HG03045 (cell line): ENCODE data around the gene RAB11FIP4.
A peak's percentile ranks its signal among the peaks of the same experiment; 100 is the strongest.

Experiments
- ATAC-seq: cut with Tn5 transposase; IDR thresholded peaks from one replicate; pipeline ENCODE4 v1.9.1; 2021; ENCODE audit warnings: mild to moderate bottlenecking, moderate library complexity; ENCODE audit not compliant: unreplicated experiment

Gene RAB11FIP4

DNA sequence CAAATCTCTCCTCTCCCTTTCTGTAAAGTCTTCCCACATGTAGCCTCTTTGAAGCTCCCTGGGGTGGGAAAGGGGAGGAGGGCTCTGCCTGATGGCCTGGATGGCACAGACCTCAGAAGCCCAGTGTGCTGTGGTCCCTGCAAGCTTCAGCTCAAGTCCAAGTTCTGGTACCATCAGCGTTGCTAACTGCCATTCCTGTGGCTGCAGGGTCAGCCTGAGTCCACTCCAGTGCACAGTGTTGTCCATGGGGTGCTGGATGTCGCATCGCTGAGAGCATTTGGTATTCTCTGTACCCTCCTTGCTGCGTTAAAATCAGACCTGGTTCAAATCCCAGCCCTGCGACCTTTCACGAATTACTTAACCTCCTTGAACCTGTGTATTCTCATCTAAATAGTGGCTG is 105.1 kb downstream of the RAB11FIP4 start:
- no peak for ATAC-seq

DNA sequence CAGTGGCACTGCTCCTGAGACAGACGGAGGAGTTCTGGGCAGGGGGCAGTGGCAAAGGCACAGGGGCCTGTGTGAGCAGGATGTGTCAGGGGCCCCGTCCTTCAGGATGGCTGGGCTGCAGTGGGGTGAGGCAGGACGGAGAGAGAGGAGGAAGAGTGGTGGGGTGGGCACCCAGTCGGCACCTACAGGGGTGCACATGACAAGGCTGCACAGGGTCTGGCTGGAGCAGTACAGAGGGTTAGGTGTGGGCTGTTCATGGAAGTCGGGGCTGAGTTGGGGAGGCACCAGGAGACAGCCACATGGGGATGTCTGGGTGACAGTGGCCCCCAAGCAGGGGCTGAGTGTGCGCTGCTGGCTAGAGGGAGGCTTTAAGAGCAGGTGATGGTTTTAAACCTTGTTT is 106.0 kb downstream of the RAB11FIP4 start:
- ATAC-seq, result no peak

DNA sequence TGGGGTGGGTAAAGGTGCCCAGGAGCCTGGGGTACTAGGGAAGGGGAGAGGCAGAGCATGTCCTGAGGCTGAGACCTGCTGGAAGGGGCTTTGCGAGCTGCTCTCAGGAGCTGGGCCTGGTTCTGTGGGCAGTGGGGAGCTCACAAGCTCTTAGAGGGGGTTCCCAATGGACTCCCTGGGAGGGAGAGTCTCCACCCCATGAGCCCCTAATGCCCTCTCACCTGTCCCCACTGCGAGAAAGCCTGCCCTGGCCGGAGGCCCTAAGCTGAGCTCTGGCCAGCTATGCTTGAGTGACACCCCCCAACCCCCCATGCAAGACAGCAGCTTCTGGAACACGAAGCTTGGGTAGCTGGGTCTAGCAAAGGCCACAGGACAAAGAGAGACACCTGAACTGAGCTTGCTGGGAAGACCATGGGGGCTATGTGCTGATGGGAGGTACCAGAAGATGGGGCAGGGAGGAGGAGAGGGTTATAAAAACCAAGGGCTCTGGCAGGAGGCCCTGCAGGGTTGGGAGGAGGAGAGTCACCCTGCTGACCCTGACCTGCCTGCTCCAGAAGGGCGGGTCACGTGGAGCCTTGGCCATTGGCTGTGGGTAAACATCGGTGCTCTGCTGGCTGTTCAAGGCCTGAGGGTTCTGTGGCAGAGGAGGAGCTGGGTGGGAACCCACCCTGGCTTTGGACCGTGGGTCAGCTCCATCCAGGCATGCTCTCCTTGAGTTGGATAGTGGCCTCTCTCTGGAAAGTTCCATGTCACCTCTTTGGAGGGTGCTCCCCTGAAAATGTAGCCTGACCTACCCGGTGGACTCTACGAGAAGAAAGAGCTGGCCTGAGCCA is 106.7 kb downstream of the RAB11FIP4 start:
- no peak for ATAC-seq

DNA sequence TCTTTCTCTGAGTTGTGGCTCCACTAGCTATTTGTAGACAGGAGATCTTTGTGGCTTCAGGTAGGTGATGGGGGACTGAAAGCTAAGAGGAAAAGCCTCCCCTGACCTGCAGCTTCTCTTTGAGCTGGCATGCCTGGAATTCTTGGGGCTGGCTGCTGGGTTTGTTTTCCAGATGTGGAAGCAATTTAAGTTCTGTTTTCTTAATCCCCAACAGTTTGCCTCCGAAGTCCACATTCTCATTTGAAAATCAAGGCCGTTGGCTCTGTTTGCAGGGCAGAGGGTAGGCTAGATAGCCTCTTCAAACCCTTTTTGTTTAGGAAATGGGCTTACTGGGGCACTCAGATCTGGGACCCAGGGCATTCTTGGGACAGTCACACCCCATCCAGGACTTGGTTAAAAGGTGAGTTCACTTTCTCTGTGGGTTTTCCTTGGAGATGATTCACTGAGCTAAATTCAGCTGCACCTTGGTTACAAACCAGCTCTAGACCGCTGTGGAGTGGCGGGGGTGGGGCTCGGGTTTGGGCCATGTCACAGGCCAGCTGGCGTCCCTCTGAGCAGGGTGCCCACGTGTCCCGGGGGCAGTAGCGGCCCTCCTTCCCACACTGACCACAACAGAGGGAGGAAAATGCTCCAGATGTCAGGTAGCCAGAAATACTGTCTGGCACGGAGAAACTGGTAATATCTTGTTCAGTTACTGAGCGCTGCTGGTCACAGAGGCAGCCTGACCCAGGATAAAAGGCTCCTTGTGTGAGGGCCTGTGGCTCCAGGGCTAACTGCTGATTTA is 108.5 kb downstream of the RAB11FIP4 start:
- no peak for ATAC-seq

DNA sequence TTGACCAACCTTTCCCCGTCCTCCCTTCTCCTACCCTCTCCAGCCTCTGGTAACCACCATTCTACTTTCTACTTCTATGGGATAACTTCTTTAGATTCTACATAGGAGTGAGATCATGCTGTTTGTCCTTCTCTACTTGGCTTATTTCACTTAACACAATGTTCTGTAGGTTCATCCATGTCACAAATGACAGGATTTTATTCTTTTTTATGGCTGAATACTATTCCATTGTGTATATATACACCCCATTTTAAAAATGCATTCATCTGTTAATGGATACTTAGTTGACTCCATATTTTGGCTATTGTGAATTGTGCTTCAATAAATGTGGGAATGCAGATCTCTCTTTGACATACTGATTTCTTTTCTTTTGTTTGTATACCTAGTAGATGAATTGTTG is 115.0 kb downstream of the RAB11FIP4 start:
- ATAC-seq, result no peak

DNA sequence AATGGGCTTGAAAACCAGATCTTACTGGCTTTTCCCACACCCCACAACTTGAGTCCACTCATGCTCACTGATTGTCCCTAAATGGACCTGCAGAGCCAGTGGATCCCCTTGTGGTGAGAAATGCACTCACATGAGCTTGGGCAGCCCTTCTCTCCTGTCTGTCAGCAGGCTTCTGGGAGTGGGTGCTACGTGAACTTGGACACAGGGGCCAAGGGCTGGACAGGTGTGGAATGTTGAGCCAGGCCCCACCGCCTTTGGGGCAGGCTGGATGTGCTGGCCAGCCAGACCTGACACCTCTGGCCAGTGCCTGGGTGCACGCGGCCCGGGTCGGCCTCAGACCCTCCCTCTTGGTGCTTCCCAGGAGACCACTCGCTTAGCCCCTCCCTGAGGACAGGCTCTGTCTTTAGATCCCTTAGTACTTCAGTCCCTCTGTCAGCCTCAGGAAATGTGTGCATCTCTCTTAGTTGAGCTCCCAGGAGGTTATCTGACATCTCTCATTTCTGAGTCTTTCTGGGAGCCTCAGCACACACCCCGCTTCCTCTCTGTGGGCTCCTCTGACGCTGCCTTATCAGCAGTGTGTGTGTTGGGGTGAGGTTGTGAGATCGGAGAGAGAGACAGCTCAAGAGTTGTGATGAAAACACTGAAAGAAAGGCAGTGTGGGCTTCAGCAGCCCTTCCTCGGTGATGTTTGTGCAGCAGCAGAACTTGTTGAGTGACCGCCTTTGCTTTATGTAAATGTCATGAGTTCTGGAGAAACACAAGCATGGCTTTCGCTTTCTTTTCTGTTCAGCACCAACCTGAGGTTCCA is 117.0 kb downstream of the RAB11FIP4 start:
- peak; percentile 71 for ATAC-seq

DNA sequence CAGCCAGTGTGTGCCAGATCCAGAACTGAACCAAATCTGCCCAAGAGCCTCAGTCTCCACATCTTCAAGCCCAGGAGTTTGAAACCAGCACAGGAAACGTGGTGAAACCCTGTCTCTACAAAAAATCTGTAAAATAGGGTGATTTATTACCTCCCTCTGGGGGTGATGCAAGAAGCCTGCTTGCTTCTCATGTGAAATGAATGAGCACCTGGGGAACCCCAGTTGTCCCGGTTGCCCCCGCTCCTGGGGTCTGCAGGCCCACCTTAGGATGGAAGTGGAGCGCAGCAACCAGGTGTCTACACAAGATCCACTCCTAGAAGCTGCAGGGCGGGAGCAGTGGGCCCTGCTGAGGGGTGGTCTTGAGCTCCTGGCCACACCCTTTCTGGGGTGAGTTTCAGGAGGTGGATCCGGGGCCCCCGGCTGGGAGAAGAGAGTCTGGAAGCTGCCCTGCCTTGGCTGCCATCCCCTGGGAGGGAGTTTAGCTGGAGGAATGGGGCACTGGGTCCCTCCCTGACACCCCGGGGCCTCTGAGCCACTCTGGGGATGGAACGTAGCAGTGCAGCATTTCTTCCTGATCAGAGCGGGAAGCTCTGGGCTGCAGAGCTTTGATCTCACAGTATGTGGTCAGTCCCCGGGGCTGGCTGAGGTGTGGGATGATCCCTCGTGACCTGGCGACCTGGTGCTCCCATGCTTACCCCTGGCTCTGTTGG is 117.8 kb downstream of the RAB11FIP4 start:
- ATAC-seq, result no peak

DNA sequence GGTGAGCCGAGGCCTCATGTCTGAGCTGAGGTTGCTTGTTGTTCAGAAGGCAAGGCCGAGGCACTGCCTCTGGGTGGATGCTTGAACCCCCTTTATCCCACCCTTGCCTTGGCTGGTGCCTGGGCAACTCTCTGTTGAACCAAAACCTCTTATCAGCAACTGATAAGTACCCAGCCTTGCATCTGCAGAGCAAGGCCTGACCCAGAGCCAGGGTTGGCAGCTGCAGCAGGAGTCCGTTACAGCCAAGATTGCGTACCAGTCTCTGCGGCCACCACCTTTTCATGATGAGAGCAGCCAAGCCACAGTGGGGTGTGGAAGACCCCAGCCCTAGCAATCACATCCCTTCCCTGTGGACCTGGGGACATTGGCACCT is 118.3 kb downstream of the RAB11FIP4 start:
- no peak for ATAC-seq

DNA sequence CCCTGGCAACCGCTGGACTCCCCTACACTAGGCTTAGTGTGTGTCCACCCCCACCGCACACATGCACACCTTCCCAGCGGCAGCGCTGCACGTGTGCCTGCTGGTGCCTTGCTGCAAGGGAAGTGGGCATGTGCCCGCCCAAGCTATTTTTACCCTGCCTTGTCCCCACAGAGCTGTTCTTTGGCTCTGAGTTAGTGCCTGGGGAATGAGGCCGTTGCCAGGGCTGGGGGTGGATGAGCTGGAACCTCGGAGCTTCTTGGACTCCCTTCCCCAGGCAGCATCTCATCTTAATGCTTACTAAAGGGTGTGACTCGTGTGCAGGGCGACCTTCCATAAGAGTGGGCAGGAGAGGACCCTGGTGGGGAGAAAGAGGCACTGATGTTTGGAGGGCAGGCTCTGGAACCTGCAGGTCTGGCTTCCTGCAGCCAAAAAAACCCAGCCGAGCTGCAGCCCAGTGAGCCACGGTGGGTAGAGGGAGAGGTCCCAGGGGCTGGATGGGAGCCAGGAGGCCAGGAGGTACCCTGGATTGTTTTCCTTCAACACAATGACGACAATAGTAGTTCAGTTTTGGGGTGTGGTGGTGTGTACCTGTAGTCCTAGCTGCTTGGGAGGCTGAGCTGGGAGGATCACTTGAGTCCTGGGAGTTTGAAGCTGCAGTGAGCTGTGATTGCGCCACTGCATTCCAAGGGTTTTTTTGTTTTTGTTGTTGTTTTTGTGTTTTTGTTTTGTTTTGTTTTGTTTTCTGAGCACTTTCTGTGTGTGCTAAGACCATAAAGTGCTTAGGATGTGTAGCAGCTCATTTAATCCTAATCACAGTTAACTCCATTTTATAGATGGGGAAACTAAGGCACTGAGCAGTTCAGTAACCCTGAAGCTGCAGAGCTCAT is 119.1 kb downstream of the RAB11FIP4 start:
- no peak for ATAC-seq

DNA sequence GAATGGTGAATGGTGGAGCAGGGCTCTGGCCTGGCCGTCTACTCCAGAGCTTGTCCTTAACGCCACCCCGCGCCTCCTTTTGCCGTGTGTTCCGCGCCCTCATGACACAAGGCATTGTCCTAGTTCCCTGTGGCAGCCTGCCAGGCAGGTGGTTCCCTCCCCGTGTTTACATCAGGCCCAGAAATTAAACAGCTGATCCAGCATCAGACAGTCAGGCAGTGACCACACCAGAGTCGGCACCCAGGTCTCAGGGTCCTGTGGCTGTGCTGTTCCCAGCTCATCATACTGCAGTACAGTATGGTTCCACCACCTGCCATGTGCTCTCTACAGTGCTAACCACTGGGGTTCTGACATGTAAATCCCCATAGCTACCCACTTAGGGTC is 119.7 kb downstream of the RAB11FIP4 start:
- ATAC-seq, result no peak

DNA sequence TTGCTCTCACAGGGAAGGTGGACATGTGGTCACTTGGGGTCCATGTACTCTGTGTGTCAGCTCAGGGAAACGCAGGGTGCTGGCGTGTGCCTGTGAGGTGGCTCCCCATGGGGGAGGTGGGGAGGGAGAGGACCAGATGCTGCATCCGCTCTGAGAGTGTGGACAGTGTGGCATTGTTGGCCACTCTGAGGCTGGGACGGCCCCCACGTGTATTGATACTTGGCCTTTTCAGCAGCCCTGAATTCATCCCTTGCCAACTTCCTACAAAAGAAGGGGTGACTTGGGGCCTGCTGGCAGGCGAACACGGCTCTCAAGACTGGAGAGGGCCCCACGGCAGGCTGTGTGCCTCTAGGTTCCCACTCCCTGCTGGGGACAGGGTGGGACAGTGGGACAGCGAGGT is 120.1 kb downstream of the RAB11FIP4 start:
- no peak for ATAC-seq

DNA sequence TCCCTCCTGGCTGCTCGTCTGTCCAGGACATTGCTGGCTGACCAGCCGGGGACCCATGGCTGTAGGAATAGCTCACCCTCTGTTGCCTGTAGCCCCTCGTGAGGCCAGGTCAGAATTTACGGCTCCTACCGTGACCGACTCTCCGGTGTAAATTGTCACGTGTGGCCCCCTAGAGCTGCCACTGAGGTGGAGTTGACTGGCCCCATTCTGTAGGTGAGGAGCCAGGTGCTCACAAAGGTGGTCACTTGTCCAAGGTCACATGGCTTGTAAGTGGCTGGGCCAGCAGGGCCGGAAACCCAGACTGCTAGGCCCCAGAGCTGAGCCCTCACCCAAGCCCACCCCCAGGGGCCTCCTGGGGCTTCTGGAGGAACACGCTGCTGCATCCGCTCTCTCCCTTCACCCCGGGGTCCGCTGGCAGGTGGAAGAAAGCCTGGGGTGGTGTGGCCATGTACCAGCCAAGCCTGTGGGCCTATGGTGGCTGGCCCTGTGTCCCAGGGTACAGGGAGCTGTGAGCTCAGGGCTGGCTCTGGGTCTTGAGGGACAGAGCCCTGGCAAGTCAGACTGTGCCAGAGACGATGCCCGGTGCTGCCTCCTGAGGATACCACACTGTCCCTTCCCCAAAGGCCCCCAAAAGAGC is 120.7 kb downstream of the RAB11FIP4 start:
- ATAC-seq, result no peak

DNA sequence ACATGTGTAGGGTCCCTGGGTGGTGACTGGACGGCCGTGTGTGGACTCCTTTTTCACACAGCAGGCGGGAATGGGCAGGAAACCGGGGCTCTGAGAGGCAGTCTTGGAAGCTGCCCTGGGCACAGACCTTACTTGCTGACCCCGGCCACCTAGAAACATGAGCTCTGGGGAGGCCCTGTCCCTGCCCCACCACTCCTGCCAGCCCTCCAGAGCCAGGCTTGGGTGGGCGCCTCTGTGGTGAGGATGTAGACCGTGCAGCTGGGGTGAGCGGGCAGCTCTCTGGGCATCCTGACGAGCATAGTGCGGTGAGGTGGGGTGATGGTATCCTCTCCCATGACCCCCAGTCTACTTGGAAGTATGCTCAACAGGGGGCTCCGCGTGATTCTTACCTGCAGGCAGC is 121.3 kb downstream of the RAB11FIP4 start:
- ATAC-seq, result no peak

DNA sequence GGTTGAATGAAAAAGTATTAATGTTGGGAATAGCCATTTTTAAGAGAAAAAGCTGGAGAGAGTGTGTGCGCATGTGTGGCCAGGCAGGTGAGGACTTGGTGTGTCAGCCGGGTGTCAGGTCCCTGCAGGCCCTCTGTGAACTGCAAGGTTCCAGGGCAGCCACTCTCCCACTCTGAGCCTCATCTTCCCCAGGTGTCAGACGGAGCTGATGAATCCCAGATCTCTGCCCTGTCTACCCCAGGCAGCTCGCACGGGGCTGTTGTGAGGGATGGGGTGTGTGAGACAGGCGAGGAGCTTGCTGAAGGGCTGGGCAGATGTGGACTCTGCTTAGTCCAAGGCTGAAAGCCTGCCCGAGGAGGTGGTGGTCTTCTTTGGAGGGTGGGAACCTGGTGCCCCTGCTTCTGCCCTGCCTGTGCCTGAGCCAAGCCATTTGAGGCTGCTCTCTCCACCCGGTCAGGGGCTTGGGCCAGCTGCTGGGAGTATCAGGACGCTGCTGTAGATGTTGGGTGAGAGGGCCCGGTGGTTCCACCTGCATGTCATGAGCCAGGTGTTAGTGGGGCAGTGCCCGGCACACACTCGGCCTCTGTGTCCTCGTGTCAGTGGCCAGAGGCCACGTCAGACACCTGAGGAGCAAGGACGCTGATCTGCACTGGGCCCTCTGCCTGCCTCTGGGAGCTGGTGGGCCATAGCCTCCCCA is 122.4 kb downstream of the RAB11FIP4 start:
- no peak for ATAC-seq

DNA sequence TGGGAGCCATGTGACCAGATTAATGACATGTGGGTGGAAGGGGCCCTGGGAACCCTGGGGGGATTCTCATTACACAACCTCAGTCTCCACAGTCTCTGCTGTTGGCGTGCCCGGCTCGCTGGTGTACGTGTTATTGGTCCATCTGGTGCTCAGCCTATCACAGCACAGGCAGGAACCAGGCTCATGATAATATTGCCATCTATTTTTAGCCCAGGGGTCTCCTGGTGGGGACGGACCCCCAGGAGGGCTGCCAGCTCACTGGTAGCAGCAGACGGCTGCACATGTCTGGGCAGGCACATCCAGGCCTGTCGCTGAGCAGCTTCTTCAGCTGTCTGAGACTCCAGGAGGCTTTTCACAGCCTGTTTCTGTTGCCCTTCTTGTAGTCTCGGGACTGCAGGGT is 123.8 kb downstream of the RAB11FIP4 start:
- no peak for ATAC-seq

DNA sequence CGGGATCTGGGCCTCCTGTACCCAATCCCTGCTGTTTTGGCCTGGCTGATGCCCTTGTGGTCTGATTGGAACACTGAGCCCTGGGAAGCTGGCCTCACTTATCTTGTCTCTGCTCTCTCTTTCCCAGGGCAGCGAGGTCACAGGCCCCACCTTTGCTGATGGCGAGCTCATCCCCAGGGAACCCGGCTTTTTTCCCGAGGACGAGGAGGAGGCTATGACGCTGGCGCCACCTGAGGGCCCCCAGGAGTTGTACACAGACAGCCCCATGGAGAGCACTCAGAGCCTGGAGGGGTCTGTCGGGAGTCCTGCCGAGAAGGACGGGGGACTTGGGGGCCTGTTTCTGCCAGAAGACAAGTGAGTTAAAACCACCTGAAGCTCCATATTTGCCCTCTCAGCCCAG is 126.0 kb downstream of the RAB11FIP4 start:
- no peak for ATAC-seq

DNA sequence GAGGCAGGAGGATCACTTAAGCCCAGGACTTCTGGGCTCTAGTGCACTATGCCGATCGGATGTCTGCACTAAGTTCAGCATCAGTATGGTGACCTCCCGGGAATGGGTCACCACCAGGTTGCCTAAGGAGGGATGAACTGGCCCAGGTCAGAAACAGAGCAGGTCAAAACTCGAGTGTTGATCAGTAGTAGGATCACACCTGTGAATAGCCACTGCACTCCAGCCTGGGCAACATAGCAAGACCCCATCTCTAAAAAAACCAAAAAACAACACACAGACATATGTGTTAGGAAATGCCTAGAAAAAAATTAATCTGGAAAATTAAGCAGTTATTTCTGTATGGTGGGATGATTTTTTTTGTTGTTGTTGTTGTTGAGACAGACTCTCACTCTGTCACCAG is 127.0 kb downstream of the RAB11FIP4 start:
- ATAC-seq, result no peak

DNA sequence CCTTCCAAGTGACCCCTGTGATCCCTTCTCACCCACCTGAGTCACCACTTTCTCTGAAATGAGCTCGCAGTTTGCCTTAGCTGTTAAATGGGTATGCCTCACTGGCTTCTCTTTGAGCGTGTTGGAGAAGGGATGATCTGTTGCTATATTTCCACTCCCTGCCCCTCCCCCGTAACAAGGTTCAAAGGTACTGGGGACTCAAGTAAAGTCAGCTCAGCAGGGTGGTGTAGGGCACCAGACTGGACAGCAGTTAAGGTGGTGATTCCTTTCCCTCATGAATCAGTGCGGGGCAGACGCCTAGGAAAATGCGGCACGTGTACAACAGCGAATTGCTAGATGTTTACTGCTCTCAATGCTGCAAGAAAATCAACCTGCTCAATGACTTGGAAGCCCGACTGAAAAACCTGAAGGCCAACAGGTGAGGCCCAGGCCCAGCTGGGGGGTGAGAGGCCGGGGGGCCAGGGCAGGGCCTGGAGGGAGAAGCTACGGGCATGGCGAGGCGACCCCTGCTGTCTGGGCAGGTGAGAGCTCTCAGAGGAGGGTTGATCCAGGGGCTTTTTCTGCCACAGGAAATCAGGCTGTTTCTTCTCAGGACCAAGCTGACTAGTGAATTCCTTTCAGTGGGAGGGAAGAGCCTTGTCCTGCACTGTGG is 130.3 kb downstream of the RAB11FIP4 start:
- no peak for ATAC-seq
